HEK293 (cell line): ENCODE data around the gene HHAT.

Experiments
- CTCF ChIA-PET: fragments of 350-600 bp; formaldehyde crosslinking; extraction: SDS; loops from one replicate; lab custom pipeline; 2021; ENCODE audit warnings: antibody characterized with exemption; lab: Yijun Ruan, JAX
- POLR2A ChIA-PET: fragments of 300-600 bp; formaldehyde crosslinking; extraction: SDS; loops from one replicate; lab custom pipeline; 2020; ENCODE audit warnings: antibody characterized with exemption, inconsistent platforms; lab: Yijun Ruan, JAX
- H3K27ac ChIP-seq: fragments of 200-500 bp; sonication (Bioruptor generic); 2 replicates; pipeline ENCODE4 v1.5.1; 2014; ENCODE audit warnings: low read depth, low read length, control low read depth, inconsistent platforms; ENCODE audit errors: extremely low read depth
- H3K36me3 ChIP-seq, 2 experiments: fragments of 200-500 bp in 1 of 2; sonication (Bioruptor generic) in 1 of 2; 1 replicate in 1 of 2; 2 replicates in 1 of 2; pipeline ENCODE4 v1.5.1; 2014 to 2017; ENCODE audit warnings: inconsistent platforms in 2 of 2, low read length in 2 of 2; ENCODE audit not compliant: control insufficient read depth in 2 of 2, insufficient read depth in 1 of 2
- H3K4me1 ChIP-seq: fragments of 200-500 bp; sonication (Bioruptor generic); 2 replicates; pipeline ENCODE4 v1.5.1; 2014; ENCODE audit warnings: mild to moderate bottlenecking, low read length, inconsistent platforms; ENCODE audit not compliant: control insufficient read depth, insufficient read depth
- H3K4me3 ChIP-seq: 2 replicates; pipeline ENCODE4 v1.5.1; 2011; ENCODE audit warnings: low read depth, mild to moderate bottlenecking, control low read depth, low read length, moderate library complexity
- H3K9me3 ChIP-seq: fragments of 200-500 bp; sonication (Bioruptor generic); 2 replicates; pipeline ENCODE4 v1.5.1; 2014; ENCODE audit warnings: low read depth, low read length, inconsistent platforms; ENCODE audit not compliant: control insufficient read depth, insufficient read depth
- KLF16 ChIP-seq: fragments of 450-650 bp; formaldehyde crosslinking; IDR thresholded peaks from 2 replicates; pipeline ENCODE4 v1.5.1; 2017; ENCODE audit warnings: missing biosample characterization, missing genetic modification characterization
- RBAK ChIP-seq: fragments of 450-650 bp; formaldehyde crosslinking; IDR thresholded peaks from 2 replicates; pipeline ENCODE4 v1.5.1; 2016; ENCODE audit warnings: missing biosample characterization, missing genetic modification characterization
- SETDB1 ChIP-seq: IDR thresholded peaks from one replicate; pipeline ENCODE4 v1.6.1; 2017; ENCODE audit warnings: mild to moderate bottlenecking, low read length, moderate library complexity, mixed read lengths; ENCODE audit not compliant: insufficient read length
- ZFHX2 ChIP-seq: fragments of 450-650 bp; formaldehyde crosslinking; conservative IDR thresholded peaks from 2 replicates; pipeline ENCODE4 v1.5.1; 2016; ENCODE audit warnings: missing biosample characterization, missing genetic modification characterization
- ZNF114 ChIP-seq: fragments of 450-650 bp; formaldehyde crosslinking; IDR thresholded peaks from 2 replicates; pipeline ENCODE4 v1.5.0; 2017; ENCODE audit warnings: missing biosample characterization, missing genetic modification characterization
- ZNF174 ChIP-seq: fragments of 450-650 bp; formaldehyde crosslinking; IDR thresholded peaks from 2 replicates; pipeline ENCODE4 v1.5.0; 2017; ENCODE audit warnings: missing biosample characterization, mild to moderate bottlenecking, missing genetic modification characterization
- ZNF266 ChIP-seq: fragments of 450-650 bp; formaldehyde crosslinking; IDR thresholded peaks from 2 replicates; pipeline ENCODE4 v1.5.1; 2016; ENCODE audit warnings: missing biosample characterization, missing genetic modification characterization, low read depth
- ZNF404 ChIP-seq: fragments of 450-650 bp; formaldehyde crosslinking; IDR thresholded peaks from 2 replicates; pipeline ENCODE4 v1.5.1; 2017; ENCODE audit warnings: missing biosample characterization, missing genetic modification characterization
- ZNF544 ChIP-seq: fragments of 450-650 bp; formaldehyde crosslinking; IDR thresholded peaks from 2 replicates; pipeline ENCODE4 v1.5.0; 2017; ENCODE audit warnings: missing biosample characterization, missing genetic modification characterization
- ZNF600 ChIP-seq: fragments of 450-650 bp; formaldehyde crosslinking; IDR thresholded peaks from 2 replicates; pipeline ENCODE4 v1.5.1; 2016; ENCODE audit warnings: missing biosample characterization, missing genetic modification characterization
- ZNF621 ChIP-seq: fragments of 450-650 bp; formaldehyde crosslinking; IDR thresholded peaks from 2 replicates; pipeline ENCODE4 v1.5.1; 2017; ENCODE audit warnings: missing biosample characterization, missing genetic modification characterization
- ZNF747 ChIP-seq: fragments of 450-650 bp; formaldehyde crosslinking; IDR thresholded peaks from 2 replicates; pipeline ENCODE4 v1.5.1; 2016; ENCODE audit warnings: missing biosample characterization, missing genetic modification characterization
- ZNF785 ChIP-seq: fragments of 450-650 bp; formaldehyde crosslinking; IDR thresholded peaks from 2 replicates; pipeline ENCODE4 v1.5.1; 2016; ENCODE audit warnings: missing biosample characterization, missing genetic modification characterization
- TF ChIP-seq, protein P1 (sequence below): fragments of 450-650 bp; formaldehyde crosslinking; IDR thresholded peaks from 2 replicates; pipeline ENCODE4 v1.5.1; 2016; ENCODE audit warnings: missing biosample characterization, missing genetic modification characterization, borderline replicate concordance
- TF ChIP-seq, protein P2 (sequence below): fragments of 450-650 bp; formaldehyde crosslinking; IDR thresholded peaks from 2 replicates; pipeline ENCODE4 v1.5.1; 2016; ENCODE audit warnings: missing biosample characterization, missing genetic modification characterization
- TF ChIP-seq, protein P3 (sequence below): fragments of 450-650 bp; formaldehyde crosslinking; IDR thresholded peaks from 2 replicates; pipeline ENCODE4 v1.5.1; 2016; ENCODE audit warnings: missing biosample characterization, missing genetic modification characterization
- TF ChIP-seq, protein P4 (sequence below): fragments of 450-650 bp; formaldehyde crosslinking; IDR thresholded peaks from 2 replicates; pipeline ENCODE4 v1.5.1; 2016; ENCODE audit warnings: missing biosample characterization, missing genetic modification characterization

HHAT gene

DNA sequence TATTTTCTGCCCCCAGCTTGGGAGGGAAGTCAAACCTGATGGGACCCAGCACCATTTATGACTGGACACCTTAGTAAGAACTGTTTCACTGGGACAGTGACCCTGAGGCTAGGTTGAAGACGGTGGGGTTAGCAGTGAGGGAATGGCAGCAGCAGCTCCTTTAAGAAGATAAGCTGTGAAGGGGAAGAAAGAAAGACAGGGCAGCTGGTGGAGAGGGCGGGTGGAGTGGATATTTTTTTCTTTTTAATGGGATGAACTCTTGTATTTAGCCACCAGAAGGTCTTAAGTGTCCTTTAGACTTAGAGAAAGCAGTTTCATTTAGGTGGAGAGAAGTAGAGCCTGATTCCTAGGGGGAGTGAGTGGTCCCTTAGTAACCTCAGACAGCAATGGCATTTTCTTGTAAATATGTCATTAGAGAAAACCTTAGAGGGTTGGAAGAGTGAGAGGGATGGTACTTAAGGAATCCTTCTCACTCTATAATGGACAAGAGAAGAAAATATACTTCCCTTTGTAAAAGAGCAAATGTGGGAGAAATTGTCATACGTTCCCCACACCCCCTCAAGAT is 187.5 kb downstream of the HHAT start:
- no peak overlapping the region for H3K27ac ChIP-seq
- H3K4me3 ChIP-seq: no peak overlapping the region
- POLR2A ChIA-PET: no interaction called here
- CTCF ChIA-PET: interaction anchor here (0.6 kb wide), 1 partner anchor 1838 kb away, joined by 3 read pairs; no protein-coding TSS in a partner anchor
- H3K36me3 ChIP-seq: no peaks in the 10 kb centered on the region
- no peaks in the 10 kb centered on the region for H3K4me1 ChIP-seq
- H3K9me3 ChIP-seq: no peaks in the 10 kb centered on the region
- TF ChIP-seq ZFHX2 (tag by site-specific recombination): no peak
- no peak for TF ChIP-seq ZNF114 (tag by site-specific recombination)
- TF ChIP-seq ZNF174 (tag by site-specific recombination): no peak
- TF ChIP-seq, protein P1, sequence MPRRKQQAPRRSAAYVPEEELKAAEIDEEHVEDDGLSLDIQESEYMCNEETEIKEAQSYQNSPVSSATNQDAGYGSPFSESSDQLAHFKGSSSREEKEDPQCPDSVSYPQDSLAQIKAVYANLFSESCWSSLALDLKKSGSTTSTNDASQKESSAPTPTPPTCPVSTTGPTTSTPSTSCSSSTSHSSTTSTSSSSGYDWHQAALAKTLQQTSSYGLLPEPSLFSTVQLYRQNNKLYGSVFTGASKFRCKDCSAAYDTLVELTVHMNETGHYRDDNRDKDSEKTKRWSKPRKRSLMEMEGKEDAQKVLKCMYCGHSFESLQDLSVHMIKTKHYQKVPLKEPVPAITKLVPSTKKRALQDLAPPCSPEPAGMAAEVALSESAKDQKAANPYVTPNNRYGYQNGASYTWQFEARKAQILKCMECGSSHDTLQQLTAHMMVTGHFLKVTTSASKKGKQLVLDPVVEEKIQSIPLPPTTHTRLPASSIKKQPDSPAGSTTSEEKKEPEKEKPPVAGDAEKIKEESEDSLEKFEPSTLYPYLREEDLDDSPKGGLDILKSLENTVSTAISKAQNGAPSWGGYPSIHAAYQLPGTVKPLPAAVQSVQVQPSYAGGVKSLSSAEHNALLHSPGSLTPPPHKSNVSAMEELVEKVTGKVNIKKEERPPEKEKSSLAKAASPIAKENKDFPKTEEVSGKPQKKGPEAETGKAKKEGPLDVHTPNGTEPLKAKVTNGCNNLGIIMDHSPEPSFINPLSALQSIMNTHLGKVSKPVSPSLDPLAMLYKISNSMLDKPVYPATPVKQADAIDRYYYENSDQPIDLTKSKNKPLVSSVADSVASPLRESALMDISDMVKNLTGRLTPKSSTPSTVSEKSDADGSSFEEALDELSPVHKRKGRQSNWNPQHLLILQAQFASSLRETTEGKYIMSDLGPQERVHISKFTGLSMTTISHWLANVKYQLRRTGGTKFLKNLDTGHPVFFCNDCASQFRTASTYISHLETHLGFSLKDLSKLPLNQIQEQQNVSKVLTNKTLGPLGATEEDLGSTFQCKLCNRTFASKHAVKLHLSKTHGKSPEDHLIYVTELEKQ: no peak
- TF ChIP-seq, protein P2, sequence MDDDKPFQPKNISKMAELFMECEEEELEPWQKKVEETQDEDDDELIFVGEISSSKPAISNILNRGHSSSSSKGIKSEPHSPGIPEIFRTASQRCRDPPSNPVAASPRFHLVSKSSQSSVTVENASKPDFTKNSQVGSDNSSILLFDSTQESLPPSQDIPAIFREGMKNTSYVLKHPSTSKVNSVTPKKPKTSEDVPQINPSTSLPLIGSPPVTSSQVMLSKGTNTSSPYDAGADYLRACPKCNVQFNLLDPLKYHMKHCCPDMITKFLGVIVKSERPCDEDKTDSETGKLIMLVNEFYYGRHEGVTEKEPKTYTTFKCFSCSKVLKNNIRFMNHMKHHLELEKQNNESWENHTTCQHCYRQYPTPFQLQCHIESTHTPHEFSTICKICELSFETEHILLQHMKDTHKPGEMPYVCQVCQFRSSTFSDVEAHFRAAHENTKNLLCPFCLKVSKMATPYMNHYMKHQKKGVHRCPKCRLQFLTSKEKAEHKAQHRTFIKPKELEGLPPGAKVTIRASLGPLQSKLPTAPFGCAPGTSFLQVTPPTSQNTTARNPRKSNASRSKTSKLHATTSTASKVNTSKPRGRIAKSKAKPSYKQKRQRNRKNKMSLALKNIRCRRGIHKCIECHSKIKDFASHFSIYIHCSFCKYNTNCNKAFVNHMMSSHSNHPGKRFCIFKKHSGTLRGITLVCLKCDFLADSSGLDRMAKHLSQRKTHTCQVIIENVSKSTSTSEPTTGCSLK (tag by site-specific recombination): no peak
- TF ChIP-seq RBAK: no peak
- TF ChIP-seq ZNF544 (tag by site-specific recombination): no peak
- no peak for TF ChIP-seq ZNF600 (tag by site-specific recombination)
- no peak for TF ChIP-seq ZNF404 (tag by site-specific recombination)
- no peak for TF ChIP-seq ZNF785
- TF ChIP-seq, protein P3, sequence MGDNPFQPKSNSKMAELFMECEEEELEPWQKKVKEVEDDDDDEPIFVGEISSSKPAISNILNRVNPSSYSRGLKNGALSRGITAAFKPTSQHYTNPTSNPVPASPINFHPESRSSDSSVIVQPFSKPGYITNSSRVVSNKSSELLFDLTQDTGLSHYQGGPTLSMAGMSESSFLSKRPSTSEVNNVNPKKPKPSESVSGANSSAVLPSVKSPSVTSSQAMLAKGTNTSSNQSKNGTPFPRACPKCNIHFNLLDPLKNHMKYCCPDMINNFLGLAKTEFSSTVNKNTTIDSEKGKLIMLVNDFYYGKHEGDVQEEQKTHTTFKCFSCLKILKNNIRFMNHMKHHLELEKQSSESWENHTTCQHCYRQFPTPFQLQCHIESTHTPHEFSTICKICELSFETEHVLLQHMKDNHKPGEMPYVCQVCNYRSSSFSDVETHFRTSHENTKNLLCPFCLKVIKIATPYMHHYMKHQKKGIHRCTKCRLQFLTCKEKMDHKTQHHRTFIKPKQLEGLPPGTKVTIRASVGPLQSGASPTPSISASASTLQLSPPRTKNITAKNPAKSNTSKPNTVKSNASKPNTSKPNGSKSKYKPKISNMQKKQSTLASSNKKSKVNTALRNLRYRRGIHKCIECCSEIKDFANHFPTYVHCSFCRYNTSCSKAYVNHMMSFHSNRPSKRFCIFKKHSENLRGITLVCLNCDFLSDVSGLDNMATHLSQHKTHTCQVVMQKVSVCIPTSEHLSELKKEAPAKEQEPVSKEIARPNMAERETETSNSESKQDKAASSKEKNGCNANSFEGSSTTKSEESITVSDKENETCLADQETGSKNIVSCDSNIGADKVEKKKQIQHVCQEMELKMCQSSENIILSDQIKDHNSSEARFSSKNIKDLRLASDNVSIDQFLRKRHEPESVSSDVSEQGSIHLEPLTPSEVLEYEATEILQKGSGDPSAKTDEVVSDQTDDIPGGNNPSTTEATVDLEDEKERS (tag by site-specific recombination): no peak
- no peak for TF ChIP-seq KLF16
- no peak for TF ChIP-seq ZNF747 (tag by site-specific recombination)
- TF ChIP-seq ZNF266: no peak
- no peak for TF ChIP-seq ZNF621
- no peak for TF ChIP-seq SETDB1
- TF ChIP-seq, protein P4, sequence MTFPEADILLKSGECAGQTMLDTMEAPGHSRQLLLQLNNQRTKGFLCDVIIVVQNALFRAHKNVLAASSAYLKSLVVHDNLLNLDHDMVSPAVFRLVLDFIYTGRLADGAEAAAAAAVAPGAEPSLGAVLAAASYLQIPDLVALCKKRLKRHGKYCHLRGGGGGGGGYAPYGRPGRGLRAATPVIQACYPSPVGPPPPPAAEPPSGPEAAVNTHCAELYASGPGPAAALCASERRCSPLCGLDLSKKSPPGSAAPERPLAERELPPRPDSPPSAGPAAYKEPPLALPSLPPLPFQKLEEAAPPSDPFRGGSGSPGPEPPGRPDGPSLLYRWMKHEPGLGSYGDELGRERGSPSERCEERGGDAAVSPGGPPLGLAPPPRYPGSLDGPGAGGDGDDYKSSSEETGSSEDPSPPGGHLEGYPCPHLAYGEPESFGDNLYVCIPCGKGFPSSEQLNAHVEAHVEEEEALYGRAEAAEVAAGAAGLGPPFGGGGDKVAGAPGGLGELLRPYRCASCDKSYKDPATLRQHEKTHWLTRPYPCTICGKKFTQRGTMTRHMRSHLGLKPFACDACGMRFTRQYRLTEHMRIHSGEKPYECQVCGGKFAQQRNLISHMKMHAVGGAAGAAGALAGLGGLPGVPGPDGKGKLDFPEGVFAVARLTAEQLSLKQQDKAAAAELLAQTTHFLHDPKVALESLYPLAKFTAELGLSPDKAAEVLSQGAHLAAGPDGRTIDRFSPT (tag by site-specific recombination): no peak
